ENCODE measurements around the gene CADM2. TPM values are rescaled to one million over a fixed set of nuclear protein-coding genes. Genes with fewer than 3 reads are reported as not detected.

Gene CADM2
- total RNA-seq, 1 donor from 2014 or later = 4.3 TPM

DNA sequence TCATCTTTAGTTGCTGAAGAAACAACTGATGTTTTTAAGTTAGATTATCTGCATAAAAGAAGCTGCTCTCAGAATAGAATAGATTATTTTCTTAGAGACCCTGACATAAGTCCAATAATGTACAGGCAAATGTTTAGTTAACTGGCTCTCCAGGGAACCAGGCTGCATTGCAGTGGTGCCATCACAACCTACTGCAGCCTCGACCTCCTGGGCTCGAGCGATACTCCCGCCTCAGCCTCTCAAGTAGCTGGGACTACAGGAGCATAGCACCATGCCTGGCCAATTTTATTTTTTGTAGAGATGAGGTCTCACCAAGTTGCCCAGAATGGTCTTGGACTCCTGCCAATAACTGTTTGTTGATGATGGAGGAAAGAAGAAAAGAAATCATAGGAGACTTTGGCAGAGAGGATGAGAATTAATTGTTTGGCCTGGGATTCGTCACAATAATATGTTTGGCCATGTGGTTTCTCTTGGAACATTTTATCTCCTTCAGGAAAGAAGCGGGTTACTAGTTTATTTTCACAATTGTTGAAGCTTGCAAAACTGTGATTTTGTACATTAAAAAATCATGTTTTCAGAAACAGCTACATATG, 429.2 kb downstream of the CADM2 start:
- Histone ChIP-seq H3K36me3 (no peaks in the 10 kb centered on the region), H3K27me3 (ENCODE audit: low read depth) (no peaks in the 10 kb centered on the region), H3K27ac (replicated peaks) (no peak overlapping the region), H3K4me3 (no peak overlapping the region), H3K9me3 (replicated peaks) (no peaks in the 10 kb centered on the region), H3K4me1 (no peaks in the 10 kb centered on the region)
- no peak for DNase-seq
- intact Hi-C loops (cut with micrococcal nuclease) = no loop called here
- no peak for TF ChIP-seq CTCF (IDR thresholded peaks at IDR 0.05; ENCODE audit: borderline replicate concordance)

GRCh38 chr3:85394424-85394823, 435.6 kb downstream of the CADM2 start:
- intact Hi-C loops (cut with micrococcal nuclease) = no loop called here
- no peak for DNase-seq
- Histone ChIP-seq H3K27ac (replicated peaks) (no peak overlapping the region), H3K4me1 (no peaks in the 10 kb centered on the region), H3K27me3 (ENCODE audit: low read depth) (no peaks in the 10 kb centered on the region), H3K36me3 (no peaks in the 10 kb centered on the region), H3K4me3 (no peak overlapping the region), H3K9me3 (replicated peaks) (peaks cover 9% of the 10 kb centered on the region)
- no peak for TF ChIP-seq CTCF (IDR thresholded peaks at IDR 0.05; ENCODE audit: borderline replicate concordance)

DNA sequence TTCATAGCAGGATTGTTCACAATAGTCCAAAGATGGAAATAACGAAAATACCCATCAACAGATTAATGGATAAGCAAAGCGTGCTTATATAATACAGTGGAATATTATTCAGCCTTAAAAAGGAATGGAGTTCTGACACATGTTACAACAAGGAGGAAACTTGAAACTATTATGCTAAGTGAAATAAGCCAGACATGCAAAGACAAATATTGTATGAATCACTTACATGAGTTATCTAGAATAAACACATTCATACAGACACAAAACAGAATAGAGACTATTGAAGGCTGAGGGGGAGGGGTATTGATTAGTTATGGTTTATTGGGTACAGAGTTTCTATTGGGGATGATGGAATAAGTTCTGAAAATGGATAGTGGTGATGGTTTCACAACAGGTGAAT, 438.6 kb downstream of the CADM2 start:
- H3K27me3 ChIP-seq (ENCODE audit: low read depth) = no peaks in the 10 kb centered on the region
- no peak overlapping the region for H3K27ac ChIP-seq (replicated peaks)
- no peaks in the 10 kb centered on the region for H3K4me1 ChIP-seq
- TF ChIP-seq CTCF (IDR thresholded peaks at IDR 0.05; ENCODE audit: borderline replicate concordance) = no peak
- H3K36me3 ChIP-seq = no peaks in the 10 kb centered on the region
- H3K4me3 ChIP-seq = no peak overlapping the region
- H3K9me3 ChIP-seq (replicated peaks) = peaks cover 9% of the 10 kb centered on the region
- no peak for DNase-seq
- intact Hi-C loops (cut with micrococcal nuclease) = no loop called here

DNA sequence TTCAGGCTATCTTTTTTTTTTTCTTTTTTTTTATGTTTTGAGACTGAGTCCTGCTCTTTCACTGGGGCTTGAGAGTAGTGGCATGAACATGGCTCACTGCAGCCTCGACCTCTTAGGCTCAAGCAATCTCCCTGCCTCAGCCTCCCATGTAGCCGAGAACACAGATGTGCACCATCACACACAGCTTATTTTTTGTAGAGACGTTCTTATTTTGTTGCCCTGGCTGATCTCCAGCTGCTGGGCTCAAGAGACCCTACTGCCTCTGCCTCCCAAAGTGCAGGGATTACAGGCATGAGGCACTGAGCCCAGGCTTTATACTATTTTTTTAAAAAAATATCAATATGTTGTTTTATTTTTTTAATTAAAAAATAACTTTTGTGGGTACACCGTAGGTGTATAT, 467.3 kb downstream of the CADM2 start:
- H3K27me3 ChIP-seq (ENCODE audit: low read depth) = no peaks in the 10 kb centered on the region
- intact Hi-C loops (cut with micrococcal nuclease) = no loop called here
- H3K27ac ChIP-seq (replicated peaks) = no peak overlapping the region
- no peaks in the 10 kb centered on the region for H3K36me3 ChIP-seq
- peaks cover 22% of the 10 kb centered on the region for H3K9me3 ChIP-seq (replicated peaks)
- no peak for DNase-seq
- no peaks in the 10 kb centered on the region for H3K4me1 ChIP-seq
- H3K4me3 ChIP-seq = no peak overlapping the region
- TF ChIP-seq CTCF (IDR thresholded peaks at IDR 0.05; ENCODE audit: borderline replicate concordance) = no peak

DNA sequence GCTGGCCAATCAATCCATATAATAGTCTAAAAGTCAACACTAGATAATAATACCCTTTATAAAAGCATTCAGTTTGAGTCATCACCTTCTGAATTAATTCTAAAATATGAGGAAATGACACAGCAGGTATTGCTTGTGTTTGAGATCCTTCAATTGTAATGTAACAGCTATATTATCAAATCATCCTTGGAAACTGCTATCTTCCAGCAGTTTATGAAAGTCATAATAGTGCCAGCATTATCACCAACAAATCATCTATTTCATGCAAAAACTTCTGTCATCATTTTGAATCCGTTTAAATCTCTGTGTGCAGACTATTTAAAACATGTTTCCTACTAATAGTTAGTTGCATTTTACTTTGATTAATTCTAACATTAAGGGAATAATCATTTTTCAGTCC, 468.7 kb downstream of the CADM2 start:
- Histone ChIP-seq H3K27me3 (ENCODE audit: low read depth) (no peaks in the 10 kb centered on the region), H3K4me3 (no peak overlapping the region), H3K4me1 (no peaks in the 10 kb centered on the region), H3K36me3 (no peaks in the 10 kb centered on the region), H3K9me3 (replicated peaks) (peaks cover 15% of the 10 kb centered on the region), H3K27ac (replicated peaks) (no peak overlapping the region)
- DNase-seq = no peak
- intact Hi-C loops (cut with micrococcal nuclease) = no loop called here
- TF ChIP-seq CTCF (IDR thresholded peaks at IDR 0.05; ENCODE audit: borderline replicate concordance) = no peak
